Natural killer cell (primary cell): Measurements from ENCODE around the gene ABHD14A. TPM values are rescaled to one million over a fixed set of nuclear protein-coding genes. Genes with fewer than 3 reads are reported as not detected.
"Not testable (repeated sequence)": the region's sequence is repeated elsewhere in the genome, so short reads cannot be mapped to it uniquely, and the experiment has no call there.

ENCODE experiments used
- ATAC-seq, 3 donors: fragments of 150-1000 bp in 2 of 3; fragments of 200-7000 bp in 1 of 3; cut with Tn5 transposase; 1 replicate in 1 of 3; 2 replicates in 2 of 3; pipeline ENCODE4 v1.10.0; 2021; ENCODE audit warnings: mild to moderate bottlenecking in 2 of 3, moderate library complexity in 2 of 3
- DNase-seq, 2 donors: peaks; one replicate each; pipeline versions ENCODE4 v3.0.0 to v3.0.0-alpha.2; 2013 to 2021; ENCODE audit warnings: mixed read lengths in 1 of 2
- H3K27ac ChIP-seq: one replicate; pipeline ENCODE4 v1.5.1; 2013; ENCODE audit warnings: mild to moderate bottlenecking, low read length
- H3K27me3 ChIP-seq: one replicate; pipeline ENCODE4 v1.6.1; 2013; ENCODE audit warnings: low read length; ENCODE audit not compliant: control insufficient read depth, insufficient read depth
- H3K36me3 ChIP-seq: one replicate; pipeline ENCODE4 v1.6.1; 2013; ENCODE audit warnings: low read length; ENCODE audit not compliant: control insufficient read depth, insufficient read depth
- H3K4me1 ChIP-seq: one replicate; pipeline ENCODE4 v1.6.1; 2013; ENCODE audit warnings: low read length; ENCODE audit not compliant: control insufficient read depth, insufficient read depth
- H3K4me3 ChIP-seq: one replicate; pipeline ENCODE4 v1.5.1; 2013; ENCODE audit warnings: low read length
- H3K9me3 ChIP-seq: one replicate; pipeline ENCODE4 v1.6.1; 2013; ENCODE audit warnings: low read length; ENCODE audit not compliant: control insufficient read depth, insufficient read depth
- H3K27ac Mint-ChIP-seq, 2 donors: one replicate each; pipeline ENCODE4 v1.8.0; 2022; ENCODE audit warnings: mild to moderate bottlenecking in 2 of 2, mixed read lengths in 2 of 2, moderate library complexity in 1 of 2
- H3K27me3 Mint-ChIP-seq, 2 donors: one replicate each; pipeline ENCODE4 v1.8.0; 2022; ENCODE audit warnings: low read depth in 2 of 2, mixed read lengths in 2 of 2
- H3K36me3 Mint-ChIP-seq: one replicate; pipeline ENCODE4 v1.8.0; 2022; ENCODE audit warnings: mixed read lengths
- H3K4me1 Mint-ChIP-seq, 2 donors: one replicate each; pipeline ENCODE4 v1.8.0; 2022; ENCODE audit warnings: mixed read lengths in 2 of 2
- H3K4me3 Mint-ChIP-seq: one replicate; pipeline ENCODE4 v1.8.0; 2022; ENCODE audit warnings: mild to moderate bottlenecking, moderate library complexity, mixed read lengths
- H3K9me3 Mint-ChIP-seq, 2 donors: one replicate each; pipeline ENCODE4 v1.8.0; 2022; ENCODE audit warnings: mixed read lengths in 2 of 2
- WGBS: methylation state at CpG from one replicate; pipeline ENCODE4 v1.1.7; 2013; ENCODE audit warnings: missing lambda C conversion rate; ENCODE audit not compliant: insufficient coverage; 5-methylcytosine and 5-hydroxymethylcytosine counted together
- intact Hi-C: fragments of 100-400 bp; cut with micrococcal nuclease; formaldehyde crosslinking; loops from one replicate; pipeline ENCODE4 v1.14.2; 2022
- total RNA-seq, 4 donors: library from RNA; stranded (reverse); fragments of 120-200 nt in 1 of 4; gene quantifications; one replicate each; pipeline versions ENCODE4 v1.2.3 to v1.2.4, GENCODE V29; 2013 to 2022
- TF ChIP-seq, protein P1 (sequence below): fragments of 200-600 bp; IDR thresholded peaks from one replicate; pipeline ENCODE4 v1.8.0; 2022; ENCODE audit warnings: antibody characterized with exemption

Gene ABHD14A
- total RNA-seq, result 10 to 100 TPM; 12.0 to 14.7 (median 13.4) TPM
- total RNA-seq (2013), result 12.6 TPM

DNA sequence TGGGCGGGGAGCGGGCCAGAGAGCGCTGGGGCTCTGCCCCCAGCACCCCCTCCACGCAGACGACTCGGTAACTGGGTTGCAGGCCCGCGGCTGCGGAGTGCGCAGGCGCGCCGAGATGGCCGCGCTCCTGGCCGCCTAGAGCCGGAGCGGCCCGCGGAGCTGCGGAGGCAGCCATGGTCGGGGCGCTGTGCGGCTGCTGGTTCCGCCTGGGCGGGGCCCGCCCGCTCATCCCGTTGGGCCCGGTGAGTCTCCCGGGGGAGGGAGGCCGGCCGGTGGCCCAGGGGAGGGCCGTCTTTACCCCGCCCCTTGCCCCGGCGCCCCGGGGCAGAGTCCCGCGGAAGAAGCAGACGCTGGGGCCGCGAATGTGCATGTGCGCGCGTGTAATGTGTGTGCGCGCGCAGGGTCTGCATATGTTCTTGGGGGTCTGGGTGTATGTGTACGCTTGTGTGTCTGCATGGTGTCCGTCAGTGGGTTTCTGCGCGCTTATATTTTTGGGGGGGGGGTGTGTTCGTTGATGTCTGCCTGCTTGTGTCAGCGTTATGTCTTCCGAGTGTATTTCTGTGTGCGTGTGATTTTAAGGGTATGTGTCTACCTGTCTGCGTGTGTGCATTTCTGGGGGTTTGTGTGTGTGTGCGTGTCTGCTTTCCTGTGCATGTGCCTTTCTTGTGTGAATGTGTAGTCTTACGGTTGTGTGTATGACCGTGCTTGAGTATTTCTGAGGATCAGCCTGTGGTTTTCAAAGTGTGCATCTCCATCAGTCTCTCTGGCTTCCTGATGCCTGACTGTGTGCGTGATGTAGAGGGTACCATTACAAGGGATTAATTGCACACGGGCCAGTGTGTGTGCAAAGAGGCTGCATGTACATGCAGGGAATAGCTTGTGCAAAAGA lies at the start of gene ABHD14A:
Gene ABHD14A (plus strand): TSS at position 102 of the 889 bp plus-strand sequence. CDS start 72 bp downstream, at position 174.
- Mint-ChIP-seq H3K36me3 (no peaks in the 10 kb centered on the region), H3K9me3 (no peaks in the 10 kb centered on the region), H3K27me3 (no peaks in the 10 kb centered on the region), H3K4me1 (peaks cover 27 to 36% of the 10 kb centered on the region in 2 donors), H3K27ac (peak within 1 kb of the TSS; percentile 86 to 90), H3K4me3 (peak within 1 kb of the TSS; percentile 99)
- TF ChIP-seq, protein P1, sequence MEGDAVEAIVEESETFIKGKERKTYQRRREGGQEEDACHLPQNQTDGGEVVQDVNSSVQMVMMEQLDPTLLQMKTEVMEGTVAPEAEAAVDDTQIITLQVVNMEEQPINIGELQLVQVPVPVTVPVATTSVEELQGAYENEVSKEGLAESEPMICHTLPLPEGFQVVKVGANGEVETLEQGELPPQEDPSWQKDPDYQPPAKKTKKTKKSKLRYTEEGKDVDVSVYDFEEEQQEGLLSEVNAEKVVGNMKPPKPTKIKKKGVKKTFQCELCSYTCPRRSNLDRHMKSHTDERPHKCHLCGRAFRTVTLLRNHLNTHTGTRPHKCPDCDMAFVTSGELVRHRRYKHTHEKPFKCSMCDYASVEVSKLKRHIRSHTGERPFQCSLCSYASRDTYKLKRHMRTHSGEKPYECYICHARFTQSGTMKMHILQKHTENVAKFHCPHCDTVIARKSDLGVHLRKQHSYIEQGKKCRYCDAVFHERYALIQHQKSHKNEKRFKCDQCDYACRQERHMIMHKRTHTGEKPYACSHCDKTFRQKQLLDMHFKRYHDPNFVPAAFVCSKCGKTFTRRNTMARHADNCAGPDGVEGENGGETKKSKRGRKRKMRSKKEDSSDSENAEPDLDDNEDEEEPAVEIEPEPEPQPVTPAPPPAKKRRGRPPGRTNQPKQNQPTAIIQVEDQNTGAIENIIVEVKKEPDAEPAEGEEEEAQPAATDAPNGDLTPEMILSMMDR, result no peak
- no peaks in the 10 kb centered on the region for H3K9me3 ChIP-seq
- H3K4me1 ChIP-seq, result peaks cover 41% of the 10 kb centered on the region
- under 1% methylated on average over 63 of the region's 63 CpGs for WGBS
- DNase-seq (peak; percentile 70 to 90), ATAC-seq (peak; percentile 77 to 82 (median 78))
- H3K27me3 ChIP-seq, result no peaks in the 10 kb centered on the region
- H3K36me3 ChIP-seq, result no peaks in the 10 kb centered on the region
- intact Hi-C loops, result loop anchor here (1.0 to 2.0 kb wide), 3 partner anchors 7 to 33 kb away; partner anchors contain the start of genes PARP3 and RPL29
- H3K27ac ChIP-seq, result peak within 1 kb of the TSS; percentile 53
- peak within 1 kb of the TSS; percentile 87 for H3K4me3 ChIP-seq

DNA sequence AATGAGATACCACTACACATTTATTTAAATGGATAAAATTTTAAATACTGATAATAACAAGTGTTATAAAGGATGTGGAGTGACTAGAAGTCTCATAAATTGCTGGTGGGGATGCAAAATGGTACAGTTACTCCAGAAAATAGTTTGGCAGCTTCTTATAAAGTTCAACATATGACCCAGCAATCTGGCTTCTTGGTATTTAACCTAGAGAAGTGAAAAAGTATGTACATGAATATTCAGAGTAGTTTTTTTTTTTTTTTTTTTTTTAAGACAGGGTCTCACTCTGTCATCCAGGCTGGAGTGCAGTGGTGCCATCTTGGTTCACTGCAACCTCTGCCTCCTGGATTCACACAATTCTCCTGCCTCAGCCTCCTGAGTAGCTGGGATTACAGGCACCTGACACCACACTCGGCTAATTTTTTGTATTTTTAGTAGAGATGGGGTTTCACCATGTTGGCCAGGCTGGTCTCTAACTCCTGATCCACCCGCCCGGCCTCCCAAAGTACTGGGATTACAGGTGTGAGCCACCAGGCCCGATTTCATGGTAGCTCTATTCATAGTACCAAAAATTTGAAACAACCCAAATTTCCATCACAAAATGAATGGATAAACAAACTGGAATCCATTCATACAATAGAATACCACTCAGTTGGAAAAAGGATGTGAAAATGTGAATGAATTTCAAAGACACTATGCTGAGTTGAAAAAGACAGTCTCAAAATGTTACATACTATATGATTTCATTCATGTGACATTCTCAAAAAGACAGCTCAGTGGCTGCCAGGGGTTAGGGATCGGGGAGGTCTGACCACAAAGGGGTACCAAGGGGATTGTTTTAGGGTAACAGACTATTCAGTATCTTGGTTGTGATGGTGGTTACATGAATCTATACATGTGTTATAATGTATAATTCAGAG lies 47.5 kb upstream of the ABHD14A start:
- no peaks in the 10 kb centered on the region for H3K36me3 ChIP-seq
- DNase-seq, result no peak
- Mint-ChIP-seq H3K4me3 (no peak overlapping the region), H3K27ac (no peak overlapping the region), H3K36me3 (no peaks in the 10 kb centered on the region), H3K9me3 (no peaks in the 10 kb centered on the region), H3K27me3 (peaks cover 1 to 2% of the 10 kb centered on the region in 2 donors), H3K4me1 (no peaks in the 10 kb centered on the region)
- H3K9me3 ChIP-seq, result no peaks in the 10 kb centered on the region
- intact Hi-C loops, result no loop called here
- H3K27ac ChIP-seq, result no peak overlapping the region
- H3K4me1 ChIP-seq, result no peaks in the 10 kb centered on the region
- TF ChIP-seq, protein P1, result no peak
- WGBS, result 93% methylated on average over 4 of the region's 5 CpGs
- H3K27me3 ChIP-seq, result no peaks in the 10 kb centered on the region
- no peak for ATAC-seq
- no peak overlapping the region for H3K4me3 ChIP-seq

DNA sequence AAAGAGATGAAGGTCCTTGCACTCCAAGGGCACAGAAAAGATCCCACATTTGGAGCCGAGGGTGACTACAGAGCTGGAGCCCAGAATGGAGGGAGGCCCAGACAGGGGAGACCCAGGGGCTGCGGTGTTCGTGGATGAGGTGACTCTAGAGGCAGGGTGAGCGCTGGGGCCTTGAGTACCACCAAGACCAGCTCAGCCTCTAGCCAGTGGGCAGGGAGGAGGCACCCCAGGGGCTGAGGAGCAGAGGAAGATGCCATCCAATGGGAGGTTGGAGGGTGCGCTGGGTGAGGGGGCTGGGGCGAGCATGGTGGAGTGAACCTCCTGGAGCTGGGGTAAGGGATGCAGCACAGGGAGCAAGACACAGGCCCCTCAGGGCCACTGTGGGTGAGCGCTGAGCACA lies 46.4 kb upstream of the ABHD14A start:
- Mint-ChIP-seq H3K4me1 (no peaks in the 10 kb centered on the region), H3K9me3 (no peaks in the 10 kb centered on the region), H3K4me3 (no peak overlapping the region), H3K27ac (no peak overlapping the region), H3K27me3 (no peaks in the 10 kb centered on the region), H3K36me3 (no peaks in the 10 kb centered on the region)
- Histone ChIP-seq H3K9me3 (no peaks in the 10 kb centered on the region), H3K27me3 (no peaks in the 10 kb centered on the region), H3K27ac (no peak overlapping the region), H3K36me3 (peaks cover 7% of the 10 kb centered on the region), H3K4me1 (no peaks in the 10 kb centered on the region), H3K4me3 (no peak overlapping the region)
- intact Hi-C loops, result no loop called here
- WGBS, result 94% methylated on average over 7 of the region's 7 CpGs
- TF ChIP-seq, protein P1, result no peak
- DNase-seq (no peak), ATAC-seq (no peak)

DNA sequence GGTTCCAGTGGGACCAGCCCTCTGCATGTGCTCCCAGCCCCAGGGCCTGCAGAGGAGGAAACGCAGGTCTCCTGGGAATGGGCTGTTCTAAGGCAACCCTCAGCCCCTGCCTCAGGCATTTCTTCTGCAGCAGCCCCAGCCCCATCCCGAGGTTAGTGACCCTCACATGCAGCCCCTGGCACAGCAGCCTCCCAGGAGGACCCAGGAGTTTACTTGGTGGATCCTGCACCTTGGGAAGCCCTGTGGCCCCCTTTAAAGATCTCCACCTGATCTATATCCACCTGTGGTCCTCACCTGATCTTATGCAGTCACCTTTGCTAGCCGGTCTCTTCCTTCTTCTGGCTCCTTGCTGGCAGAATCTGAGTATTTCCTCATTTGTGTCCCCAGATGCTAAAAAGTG lies 45.9 kb upstream of the ABHD14A start:
- H3K27me3 ChIP-seq, H3K9me3 Mint-ChIP-seq, DNase-seq, H3K4me1 ChIP-seq, H3K9me3 ChIP-seq, H3K4me3 Mint-ChIP-seq, H3K27ac ChIP-seq, ATAC-seq, intact Hi-C loops, H3K36me3 Mint-ChIP-seq, H3K4me3 ChIP-seq, H3K27me3 Mint-ChIP-seq, H3K27ac Mint-ChIP-seq, H3K4me1 Mint-ChIP-seq: not testable (repeated sequence)
- WGBS, result 86% methylated on average over 3 of the region's 3 CpGs
- peaks cover 12% of the 10 kb centered on the region for H3K36me3 ChIP-seq
